Neural progenitor cell (in vitro differentiated cells): ENCODE data around the gene PGM5.
"Not testable (repeated sequence)": the region's sequence is repeated elsewhere in the genome, so short reads cannot be mapped to it uniquely, and the experiment has no call there.

Experiments
- EZH2 ChIP-seq: fragments of 200-600 bp; sonication (generic); IDR thresholded peaks from 2 replicates; pipeline ENCODE4 v1.6.1; 2017; ENCODE audit warnings: antibody characterized with exemption, mild to moderate bottlenecking, moderate library complexity
- EZH2phosphoT487 ChIP-seq: fragments of 200-600 bp; sonication (generic); IDR thresholded peaks from 2 replicates; pipeline ENCODE4 v1.6.1; 2017; ENCODE audit warnings: antibody characterized with exemption
- TF ChIP-seq, protein P1 (sequence below): fragments of 200-600 bp; sonication (generic); IDR thresholded peaks from 2 replicates; pipeline ENCODE4 v1.5.1; 2017; ENCODE audit warnings: antibody characterized with exemption, mild to moderate bottlenecking

DNA sequence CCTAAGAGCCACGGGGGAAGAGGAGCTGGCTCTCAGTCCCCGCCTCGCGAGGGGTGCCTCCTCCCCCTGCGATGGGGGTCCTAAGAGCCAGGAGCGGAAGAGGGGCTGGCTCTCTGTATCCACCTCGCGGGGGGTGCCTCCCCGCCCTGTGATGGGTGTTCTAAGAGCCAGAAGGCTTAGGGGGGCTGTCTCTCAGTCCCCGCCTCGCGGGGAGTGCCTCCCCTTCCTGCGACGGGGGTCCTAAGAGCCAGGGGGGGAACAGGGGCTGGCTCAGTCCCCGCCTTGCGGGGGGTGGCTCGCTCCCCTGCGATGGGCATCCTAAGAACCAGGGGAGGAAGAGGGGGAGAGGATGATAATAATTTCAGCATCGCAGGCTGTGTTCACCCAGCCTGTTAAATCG is 31.9 kb upstream of the PGM5 start:
- TF ChIP-seq, protein P1, sequence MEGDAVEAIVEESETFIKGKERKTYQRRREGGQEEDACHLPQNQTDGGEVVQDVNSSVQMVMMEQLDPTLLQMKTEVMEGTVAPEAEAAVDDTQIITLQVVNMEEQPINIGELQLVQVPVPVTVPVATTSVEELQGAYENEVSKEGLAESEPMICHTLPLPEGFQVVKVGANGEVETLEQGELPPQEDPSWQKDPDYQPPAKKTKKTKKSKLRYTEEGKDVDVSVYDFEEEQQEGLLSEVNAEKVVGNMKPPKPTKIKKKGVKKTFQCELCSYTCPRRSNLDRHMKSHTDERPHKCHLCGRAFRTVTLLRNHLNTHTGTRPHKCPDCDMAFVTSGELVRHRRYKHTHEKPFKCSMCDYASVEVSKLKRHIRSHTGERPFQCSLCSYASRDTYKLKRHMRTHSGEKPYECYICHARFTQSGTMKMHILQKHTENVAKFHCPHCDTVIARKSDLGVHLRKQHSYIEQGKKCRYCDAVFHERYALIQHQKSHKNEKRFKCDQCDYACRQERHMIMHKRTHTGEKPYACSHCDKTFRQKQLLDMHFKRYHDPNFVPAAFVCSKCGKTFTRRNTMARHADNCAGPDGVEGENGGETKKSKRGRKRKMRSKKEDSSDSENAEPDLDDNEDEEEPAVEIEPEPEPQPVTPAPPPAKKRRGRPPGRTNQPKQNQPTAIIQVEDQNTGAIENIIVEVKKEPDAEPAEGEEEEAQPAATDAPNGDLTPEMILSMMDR = not testable (repeated sequence)
- TF ChIP-seq EZH2phosphoT487, EZH2: not testable (repeated sequence)
